ENCODE results near the gene HCFC2.

- TF ChIP-seq CTCF (conservative IDR thresholded peaks at IDR 0.05) (no peak), ZFX (IDR thresholded peaks at IDR 0.05) (no peak)
Measured at GRCh38 chr12:104058802-104059201, 5.5 kb upstream of the HCFC2 start.

Measured in C4-2B (cell line).